ENCODE measurements around the gene CCDC160. TPM values are rescaled to one million over a fixed set of nuclear protein-coding genes. Genes with fewer than 3 reads are reported as not detected.

CCDC160 gene
- total RNA-seq (2021; fragmentation: NEBNext Ultra II Directional; extraction: Animal tissue kit (Norgen Biotek cat#: 25700)) (2.4 and 2.6 TPM in 2 replicates), polyA plus RNA-seq (2011; rRNA removed) (0.46 and 0.92 TPM in 2 replicates), polyA minus RNA-seq (2011; rRNA and poly(A)+ RNA removed) (0.22 and 0.28 TPM in 2 replicates)
- polyA plus RNA-seq (2011; cell fraction: cytosol; rRNA removed): 1.8 TPM
- polyA plus RNA-seq (2011; cell fraction: nucleus; rRNA removed): 0.23 TPM
- 1.4 to 3.9 TPM (median 1.8 TPM) in 4 replicates for polyA plus RNA-seq (2012, experiment 1 of 2)
- 0.14 TPM for polyA plus RNA-seq (2012, experiment 2 of 2)
- 3.4 TPM for polyA plus RNA-seq (2013, experiment 1 of 2)
- polyA plus RNA-seq (2013, experiment 2 of 2): 3.6 TPM
- 0.88 TPM for polyA minus RNA-seq (2011; cell fraction: cytosol; rRNA and poly(A)+ RNA removed)
- polyA minus RNA-seq (2011; cell fraction: nucleus; rRNA and poly(A)+ RNA removed): 1.6 TPM
- long read RNA-seq, experiment 1, partial matches to known transcripts: 0 of 4 reads
- long read RNA-seq, experiment 1, other reads (novel, unspliced or antisense): 3 of 4 reads
- long read RNA-seq, experiment 2: 0 reads

- Histone ChIP-seq H4K20me1 (replicated peaks in 1 of 2; ENCODE audit: control insufficient read depth in 1 of 2, insufficient read depth in 2 of 2, low read length in 2 of 2) (no peaks in the 10 kb centered on the region), H3K4ac (replicated peaks; ENCODE audit: insufficient read length, low read depth, low read length) (no peak within 1 kb of the TSS), H4K8ac (ENCODE audit: extremely low read depth, insufficient read depth, low read length) (peak within 1 kb of the TSS; percentile 35; the same call in 1 of the 2 replicates), H3K23me2 (ENCODE audit: low read depth, low read length) (0 out of 2 replicates have a peak, but pooled peaks cover 4% of the 10 kb centered on the region), H3K27ac (ENCODE audit: low read depth, low read length) (no peak within 1 kb of the TSS), H2BK120ac (replicated peaks; ENCODE audit: low read depth, low read length) (no peak within 1 kb of the TSS), H4K5ac (ENCODE audit: insufficient read length, low read depth, low read length) (peak within 1 kb of the TSS; percentile 7), H3K36me3 (ENCODE audit: control insufficient read depth in 2 of 4, insufficient read depth in 4 of 4, low read length in 3 of 4) (no peaks in the 10 kb centered on the region), H3K23ac (ENCODE audit: insufficient read length) (no peak within 1 kb of the TSS), H2BK15ac (ENCODE audit: low read length) (no peak within 1 kb of the TSS), H3K4me2 (ENCODE audit: insufficient read depth in 1 of 2, low read depth in 2 of 2, low read length in 2 of 2) (peak within 1 kb of the TSS; percentile 70 to 76), H4K91ac (replicated peaks; ENCODE audit: insufficient read length, low read length) (peak within 1 kb of the TSS; percentile 5), H3K14ac (ENCODE audit: insufficient read length) (no peak within 1 kb of the TSS), H2AFZ (ENCODE audit: low read length) (peak within 1 kb of the TSS; percentile 85), H2BK12ac (ENCODE audit: low read depth, low read length) (no peak within 1 kb of the TSS), H3K79me2 (ENCODE audit: control insufficient read depth in 1 of 2, insufficient read depth in 2 of 2, low read length in 2 of 2) (no peaks in the 10 kb centered on the region), H3K27me3 (replicated peaks in 1 of 4; ENCODE audit: control insufficient read depth in 3 of 4, extremely low read depth in 1 of 4, insufficient read depth in 3 of 4, low read length in 3 of 4) (no peaks in the 10 kb centered on the region), H3K9ac (replicated peaks in 1 of 4; ENCODE audit: extremely low read depth in 1 of 4, low read depth in 3 of 4, low read length in 3 of 4) (no peak within 1 kb of the TSS), H3K9me3 (ENCODE audit: insufficient read depth in 2 of 2, low read depth in 1 of 2, low read length in 1 of 2) (no peaks in the 10 kb centered on the region), H3K4me3 (ENCODE audit: extremely low read depth in 1 of 4, insufficient read depth in 2 of 4, low read depth in 3 of 4, low read length in 4 of 4) (peak within 1 kb of the TSS; percentile 49 to 71 (median 51)), H3K18ac (ENCODE audit: extremely low read depth, low read length) (no peak within 1 kb of the TSS; the same call in 1 of the 2 replicates), H2BK20ac (ENCODE audit: low read length) (no peak within 1 kb of the TSS), H3K56ac (replicated peaks; ENCODE audit: insufficient read length, low read depth, low read length) (no peak within 1 kb of the TSS), H3K4me1 (replicated peaks in 1 of 4; ENCODE audit: control insufficient read depth in 3 of 4, insufficient read depth in 4 of 4, low read length in 3 of 4) (peaks cover 2 to 13% (median 7%) of the 10 kb centered on the region in 4 experiments; a peak in 4 of 7 replicates), H2BK5ac (ENCODE audit: low read depth, low read length) (no peak within 1 kb of the TSS), H2AK5ac (ENCODE audit: low read depth, low read length) (no peak within 1 kb of the TSS), H3K79me1 (ENCODE audit: low read depth, low read length) (no peaks in the 10 kb centered on the region)
- ChIA-PET CTCF (ENCODE audit: partially characterized antibody) (no interaction called here), POLR2A (ENCODE audit: partially characterized antibody) (interaction anchor here (1.0 kb wide), 1 partner anchor 17 kb away, joined by 3 read pairs; no protein-coding TSS in a partner anchor)
- DNase-seq (ENCODE audit: low read depth in 1 of 2, low spot score in 2 of 2) (peak; percentile 19 to 83), FAIRE-seq (no peak)
- WGBS, 2 experiments (ENCODE audit: extremely low coverage in 1 of 2, insufficient coverage in 1 of 2, insufficient read length in 1 of 2, insufficient replicate concordance in 2 of 2, low coverage in 1 of 2, low lambda C conversion rate in 2 of 2, missing lambda C conversion rate in 1 of 2): 9% methylated on average over 41 of the region's 70 CpGs; no CpG with 5 or more reads in 1 of the 2 experiments
- TF ChIP-seq CEBPB (IDR thresholded peaks at IDR 0.05; ENCODE audit: low read depth, low read length): no peak
- TF ChIP-seq SAP30 (IDR thresholded peaks at IDR 0.05; ENCODE audit: insufficient read depth, insufficient replicate concordance, low read length): peak; percentile 17
- peak; percentile 5; the same call in 1 of the 2 replicates for TF ChIP-seq NRF1 (IDR thresholded peaks at IDR 0.05; ENCODE audit: low read depth, low read length)
- 0 out of 4 replicates have a peak, but pooled peaks of 1 of the 2 experiments have one; percentile 25 for TF ChIP-seq SIN3A (conservative IDR thresholded peaks at IDR 0.05 in 1 of 2, IDR thresholded peaks at IDR 0.05 in 1 of 2; ENCODE audit: low read depth in 1 of 2, low read length in 2 of 2)
- TF ChIP-seq RXRA (IDR thresholded peaks at IDR 0.05; ENCODE audit: insufficient read depth, low read depth, low read length): no peak
- TF ChIP-seq YY1 (IDR thresholded peaks at IDR 0.05; ENCODE audit: low read depth, low read length): no peak
- no peak for TF ChIP-seq HDAC6 (IDR thresholded peaks at IDR 0.05; ENCODE audit: low read depth, low read length)
- TF ChIP-seq KDM4A (IDR thresholded peaks at IDR 0.05; ENCODE audit: low read depth, low read length, severe bottlenecking): peak; percentile 50
Measured at GRCh38 chrX:134236626-134237614, at the start of gene CCDC160. CCDC160 (plus strand) TSS chrX:134237182; CDS start chrX:134244801, 7,619 bp downstream.

All from H1 (cell line).